Heart right ventricle (tissue), 16 donors: ENCODE measurements around the gene IL1R2. TPM values are rescaled to one million over a fixed set of nuclear protein-coding genes. Genes with fewer than 3 reads are reported as not detected.

Experiments used
- ATAC-seq, 8 donors: fragments of 200-7000 bp; cut with Tn5 transposase; one replicate each; pipeline ENCODE4 v1.9.1; 2020; ENCODE audit warnings: mild to moderate bottlenecking in 8 of 8, moderate library complexity in 8 of 8, moderate number of reproducible peaks in 1 of 8
- DNase-seq, 2 donors: peaks; one replicate each; pipeline ENCODE4 v3.0.0-alpha.2; 2020
- H3K27ac ChIP-seq, 10 donors: fragments of 200-600 bp; sonication (generic) in 2 of 10; one replicate each; pipeline versions ENCODE4 v1.5.0 to v1.8.0; 2020 to 2022; ENCODE audit warnings: mild to moderate bottlenecking in 3 of 10
- H3K27me3 ChIP-seq, 7 donors: fragments of 200-600 bp; one replicate each; pipeline ENCODE4 v1.8.0; 2021 to 2022; ENCODE audit warnings: mild to moderate bottlenecking in 2 of 7
- H3K36me3 ChIP-seq, 9 donors: fragments of 200-600 bp; sonication (generic) in 1 of 9; one replicate each; pipeline versions ENCODE4 v1.5.0 to v1.8.0; 2020 to 2022; ENCODE audit warnings: mild to moderate bottlenecking in 2 of 9
- H3K4me1 ChIP-seq, 9 donors: fragments of 200-600 bp; sonication (generic) in 1 of 9; one replicate each; pipeline versions ENCODE4 v1.5.0 to v1.8.0; 2020 to 2022; ENCODE audit warnings: mild to moderate bottlenecking in 4 of 9
- H3K4me3 ChIP-seq, 10 donors: fragments of 200-600 bp; sonication (generic) in 2 of 10; one replicate each; pipeline versions ENCODE4 v1.5.0 to v1.8.0; 2020 to 2022; ENCODE audit warnings: mild to moderate bottlenecking in 7 of 10, moderate library complexity in 2 of 10
- H3K9me3 ChIP-seq, 11 donors: fragments of 200-600 bp in 10 of 11; sonication (generic) in 2 of 11; one replicate each; pipeline versions ENCODE4 v1.5.0 to v1.8.0; 2013 to 2022; ENCODE audit warnings: mild to moderate bottlenecking in 2 of 11, control low read depth in 1 of 11, moderate library complexity in 1 of 11
- WGBS, 2 donors: extraction: QIAGEN DNeasy Blood & Tissue Kit; methylation state at CpG; one replicate each; pipeline ENCODE4 v1.1.7; 2013; ENCODE audit warnings: inconsistent platforms in 1 of 2; 5-methylcytosine and 5-hydroxymethylcytosine counted together
- intact Hi-C, 10 donors: fragments of 100-400 bp; cut with DNase I; formaldehyde crosslinking; loops; one replicate each; pipeline versions ENCODE4 v1.11.1 to v1.14.2; 2022
- polyA plus RNA-seq, 2 donors: library from polyadenylated mRNA; stranded (reverse); fragments of 200-250 nt; gene quantifications; one replicate each; pipeline ENCODE4 v1.2.3, GENCODE V29; 2013
- total RNA-seq, 10 donors: library from RNA; stranded (reverse); fragmentation: NEBNext Ultra II Directional in 3 of 10; extraction: Animal tissue kit (Norgen Biotek cat#: 25700) in 3 of 10; gene quantifications; one replicate each; pipeline versions ENCODE4 v1.2.1 to v1.2.4, GENCODE V29; 2021 to 2023
- TF ChIP-seq, protein P1 (sequence below), 9 donors: fragments of 200-600 bp; sonication (generic) in 2 of 9; IDR thresholded peaks; one replicate each; pipeline versions ENCODE4 v1.5.0 to v1.8.0; 2021 to 2022; ENCODE audit warnings: antibody characterized with exemption in 9 of 9, mild to moderate bottlenecking in 5 of 9, moderate library complexity in 1 of 9
- donor health status: Arrhythmogenic right ventricular cardiomyopathy.
- donor health status: ischemic (EF 13 %, LVEDD 7.1; RV severe dilation, severe dysfunction).
- donor health status: healthy with polysubstance abuse.
- donor health status: DM: no; HTN: yes; CAD: no.
- donor health status: DM: no; HTN: no; CAD: no.
- donor health status: ischemic (EF 25% LVEDD 6.9; RV normal size, moderate dysfunction).
- donor health status: ischemic (EF 25% LVEDD 5.7; RV mildly dilated, moderate dysfunction).
- donor health status: healthy.
- donor health status: DM: yes; HTN: yes; CAD: no.
- donor health status: Ischemic cardiomyopathy.
- donor health status: ischemic (EF 35%, LVEDD 5.7; RV mildly dilated, moderate dysfunction).
- donor health status: nonischemic (EF 11% LVEDD 7.7; RV severe dilation, severe dysfunction).
- donor health status: DM: yes; HTN: yes; CAD: no.
- donor health status: PGD.
- donor health status: ischemic (EF 29% LVEDD 5.4; RV normal size, mild dysfunction).
- donor health status: nonischemic (EF 23%, LVEDD 6.1; RV moderate dilation, normal function).

Gene IL1R2
- total and polyA plus RNA-seq, 12 donors = 0.34 to 9.4 (median 1.5) TPM; not detected in 2

DNA sequence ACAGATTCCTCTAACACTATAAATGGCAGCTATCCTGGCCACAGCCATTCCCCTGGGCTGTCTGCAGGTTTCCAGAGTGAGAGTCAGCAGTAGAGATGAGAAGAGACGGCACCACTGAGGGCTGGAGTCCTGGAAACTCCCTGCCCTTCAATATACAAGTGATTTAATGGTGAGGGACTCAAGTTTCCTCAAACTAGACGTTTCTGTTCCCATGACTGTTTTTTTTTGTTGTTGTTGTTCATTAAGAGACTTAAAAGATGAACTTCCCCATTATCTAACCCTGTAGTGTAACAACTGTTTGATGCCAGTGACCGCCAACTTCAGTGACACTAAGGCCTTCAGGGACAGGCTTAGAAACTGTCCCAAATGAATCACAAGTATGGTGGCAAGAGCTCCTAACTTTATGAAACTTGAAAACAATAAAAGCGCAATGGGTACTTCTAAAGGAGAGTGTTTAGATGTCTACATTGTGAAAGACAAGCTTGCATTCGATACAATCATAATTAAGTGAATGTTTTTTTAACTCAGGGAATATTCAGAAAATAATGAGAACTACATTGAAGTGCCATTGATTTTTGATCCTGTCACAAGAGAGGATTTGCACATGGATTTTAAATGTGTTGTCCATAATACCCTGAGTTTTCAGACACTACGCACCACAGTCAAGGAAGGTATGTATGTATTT, 34.0 kb downstream of the IL1R2 start:
- peaks cover 0 to 67% (median 33%) of the 10 kb centered on the region in 9 donors for H3K4me1 ChIP-seq
- WGBS, 2 donors = 85 to 89% methylated on average over 6 of the region's 6 CpGs

DNA sequence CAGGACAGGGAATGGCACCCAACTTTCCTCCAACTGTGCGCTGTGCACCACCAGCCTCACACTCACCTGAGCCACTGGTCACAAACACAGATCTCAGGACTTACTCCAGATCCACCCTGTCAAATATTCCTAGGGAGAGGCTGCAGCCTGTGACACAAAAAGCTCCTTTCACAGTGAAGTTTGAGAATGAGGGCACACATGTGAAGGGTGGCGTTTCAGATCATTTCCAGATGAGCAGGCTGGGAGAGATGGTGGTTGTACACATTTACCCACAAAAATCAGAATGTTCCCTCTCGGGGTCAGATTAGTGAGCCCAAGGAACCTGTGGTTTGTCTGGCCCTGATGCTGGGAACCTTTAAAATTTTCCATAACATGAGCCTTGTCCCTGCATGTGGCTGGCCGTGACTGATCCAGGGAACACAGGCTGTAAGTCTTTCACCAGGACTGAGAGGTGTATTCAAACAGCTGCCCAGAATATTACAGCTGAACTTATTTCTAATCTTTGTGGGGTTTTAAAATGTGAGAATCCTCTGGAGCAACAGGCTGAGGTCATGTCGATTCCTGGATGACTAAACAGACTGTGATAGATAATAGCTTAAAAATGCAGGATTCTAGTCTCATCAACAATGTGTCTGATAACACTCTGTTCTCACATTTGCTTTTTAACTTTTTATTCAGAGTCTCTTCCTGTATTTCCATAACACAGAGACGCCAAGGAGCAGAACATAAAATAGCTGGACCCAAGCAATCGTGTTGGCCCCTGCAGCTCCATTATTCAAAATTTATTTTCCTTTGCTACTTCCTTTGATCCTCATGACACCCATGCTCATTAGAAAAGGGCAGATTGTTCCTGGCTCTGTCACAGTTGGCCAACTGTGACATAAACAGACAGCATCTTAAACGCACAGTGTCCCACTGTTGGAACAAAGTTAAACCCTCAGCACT, 35.5 kb downstream of the IL1R2 start:
- peaks cover 0 to 4% (median 0%) of the 10 kb centered on the region in 11 donors for H3K9me3 ChIP-seq
- DNase-seq (no peak), ATAC-seq (peak; percentile 44 to 89 (median 68))
- peaks cover 0 to 66% (median 19%) of the 10 kb centered on the region in 9 donors for H3K4me1 ChIP-seq
- intact Hi-C loops = loop anchor here in 3 of 10 donors (5.0 to 10.0 kb wide), 3 partner anchors 35 to 1817 kb away; partner anchors contain the start of gene IL18R1 (in 3 of the 3)
- peak overlapping the region; percentile 38 to 79 (median 59) for H3K27ac ChIP-seq
- TF ChIP-seq, protein P1, sequence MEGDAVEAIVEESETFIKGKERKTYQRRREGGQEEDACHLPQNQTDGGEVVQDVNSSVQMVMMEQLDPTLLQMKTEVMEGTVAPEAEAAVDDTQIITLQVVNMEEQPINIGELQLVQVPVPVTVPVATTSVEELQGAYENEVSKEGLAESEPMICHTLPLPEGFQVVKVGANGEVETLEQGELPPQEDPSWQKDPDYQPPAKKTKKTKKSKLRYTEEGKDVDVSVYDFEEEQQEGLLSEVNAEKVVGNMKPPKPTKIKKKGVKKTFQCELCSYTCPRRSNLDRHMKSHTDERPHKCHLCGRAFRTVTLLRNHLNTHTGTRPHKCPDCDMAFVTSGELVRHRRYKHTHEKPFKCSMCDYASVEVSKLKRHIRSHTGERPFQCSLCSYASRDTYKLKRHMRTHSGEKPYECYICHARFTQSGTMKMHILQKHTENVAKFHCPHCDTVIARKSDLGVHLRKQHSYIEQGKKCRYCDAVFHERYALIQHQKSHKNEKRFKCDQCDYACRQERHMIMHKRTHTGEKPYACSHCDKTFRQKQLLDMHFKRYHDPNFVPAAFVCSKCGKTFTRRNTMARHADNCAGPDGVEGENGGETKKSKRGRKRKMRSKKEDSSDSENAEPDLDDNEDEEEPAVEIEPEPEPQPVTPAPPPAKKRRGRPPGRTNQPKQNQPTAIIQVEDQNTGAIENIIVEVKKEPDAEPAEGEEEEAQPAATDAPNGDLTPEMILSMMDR (IDR thresholded peaks at IDR 0.05) = no peak
- peaks cover 0 to 4% (median 0%) of the 10 kb centered on the region in 9 donors for H3K36me3 ChIP-seq
- H3K4me3 ChIP-seq = no peak overlapping the region
- WGBS, 2 donors = 51 to 58% methylated on average over 8 of the region's 8 CpGs
- no peaks in the 10 kb centered on the region for H3K27me3 ChIP-seq

More for the DNA sequence above, 34.0 kb downstream of the IL1R2 start:
- TF ChIP-seq, protein P1 (IDR thresholded peaks at IDR 0.05) = no peak
- H3K27me3 ChIP-seq = no peaks in the 10 kb centered on the region
- H3K27ac ChIP-seq = peak overlapping the region in 4 of 10 donors; percentile 32 to 79 (median 68)
- DNase-seq (no peak), ATAC-seq (no peak)
- peaks cover 0 to 8% (median 0%) of the 10 kb centered on the region in 9 donors for H3K36me3 ChIP-seq
- no peak overlapping the region for H3K4me3 ChIP-seq
- intact Hi-C loops = loop anchor here in 3 of 10 donors (5.0 to 10.0 kb wide), 3 partner anchors 37 to 1819 kb away; partner anchors contain the start of gene IL18R1 (in 3 of the 3)
- H3K9me3 ChIP-seq = peaks cover 0 to 4% (median 0%) of the 10 kb centered on the region in 11 donors

DNA sequence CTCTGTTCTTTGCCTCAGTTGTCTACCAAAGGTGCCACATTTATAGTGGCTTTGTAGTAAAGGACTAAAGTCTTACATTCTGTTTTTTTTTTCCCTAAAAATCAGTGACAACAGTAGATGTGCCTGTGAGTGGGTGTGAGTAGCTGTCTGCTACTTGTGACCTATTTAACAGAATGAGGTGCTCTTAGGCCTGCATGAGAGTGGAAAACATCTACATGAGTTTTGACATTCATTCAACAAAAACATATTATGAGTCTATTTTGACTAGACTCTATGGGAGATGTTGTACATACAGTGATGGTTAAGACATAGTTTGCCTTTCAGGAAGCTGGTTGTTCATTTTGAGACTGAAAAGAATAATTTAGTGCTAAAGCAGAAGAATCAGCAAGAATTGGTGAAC, 36.7 kb downstream of the IL1R2 start:
- intact Hi-C loops = loop anchor here in 3 of 10 donors (5.0 to 10.0 kb wide), 3 partner anchors 34 to 1816 kb away; partner anchors contain the start of gene IL18R1 (in 3 of the 3)
- H3K4me3 ChIP-seq = no peak overlapping the region
- no peak for DNase-seq

More for the DNA sequence above, 36.7 kb downstream of the IL1R2 start:
- ATAC-seq = peak in 2 of 8 donors; percentile 17 to 23
- H3K36me3 ChIP-seq = peaks cover 0 to 4% (median 0%) of the 10 kb centered on the region in 9 donors
- H3K27ac ChIP-seq = peak overlapping the region in 6 of 10 donors; percentile 38 to 79 (median 62)
- TF ChIP-seq, protein P1 (IDR thresholded peaks at IDR 0.05) = no peak
- H3K9me3 ChIP-seq = peaks cover 0 to 4% (median 0%) of the 10 kb centered on the region in 11 donors
- peaks cover 0 to 72% (median 28%) of the 10 kb centered on the region in 9 donors for H3K4me1 ChIP-seq
- H3K27me3 ChIP-seq = no peaks in the 10 kb centered on the region
